GM11168 (cell line): ENCODE data around the gene TRDMT1.

ENCODE experiments used
- in situ Hi-C: fragments of 300-500 bp; cut with MboI; formaldehyde crosslinking; loops from one replicate; pipeline ENCODE4 v1.12.0; 2022; ENCODE audit warnings: low sequenced_read_pairs; ENCODE audit not compliant: unreplicated experiment

Gene TRDMT1

GRCh38 chr10:17185873-17186272, 15.6 kb downstream of the TRDMT1 start:
- in situ Hi-C loops, result no loop called here

GRCh38 chr10:17183110-17183509, 18.4 kb downstream of the TRDMT1 start:
- in situ Hi-C loops, result no loop called here

- in situ Hi-C loops, result no loop called here
These were observed 19.7 kb downstream of the TRDMT1 start for GRCh38 chr10:17181751-17182150.

GRCh38 chr10:17181110-17181509, 20.4 kb downstream of the TRDMT1 start:
- in situ Hi-C loops, result no loop called here

- in situ Hi-C loops, result no loop called here
These were observed 22.5 kb downstream of the TRDMT1 start for GRCh38 chr10:17179002-17179401.

DNA sequence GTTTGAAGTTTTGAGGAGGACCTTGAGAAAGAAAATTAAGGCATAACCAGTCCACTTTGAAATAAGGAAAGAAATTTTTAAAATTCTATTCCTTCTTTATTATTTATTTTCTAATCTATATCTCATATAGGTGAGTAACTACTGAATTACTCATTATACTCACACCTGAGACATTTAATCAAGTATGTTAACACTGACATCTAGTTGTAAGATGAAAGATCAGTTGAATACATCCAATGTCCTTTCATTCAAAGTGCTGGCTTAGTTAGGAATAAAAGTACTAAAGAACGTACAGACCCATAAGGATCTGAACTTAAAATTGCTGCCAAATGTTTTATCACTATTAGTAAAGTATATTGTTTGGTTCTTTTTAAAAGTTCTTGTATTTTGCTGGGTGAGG, 23.5 kb downstream of the TRDMT1 start:
- in situ Hi-C loops, result no loop called here

- in situ Hi-C loops, result no loop called here
These were observed 24.5 kb downstream of the TRDMT1 start for GRCh38 chr10:17177014-17177413.

- in situ Hi-C loops, result no loop called here
These were observed 25.4 kb downstream of the TRDMT1 start for GRCh38 chr10:17176091-17176490.

- in situ Hi-C loops, result no loop called here
These were observed 25.9 kb downstream of the TRDMT1 start for GRCh38 chr10:17175551-17175950.

DNA sequence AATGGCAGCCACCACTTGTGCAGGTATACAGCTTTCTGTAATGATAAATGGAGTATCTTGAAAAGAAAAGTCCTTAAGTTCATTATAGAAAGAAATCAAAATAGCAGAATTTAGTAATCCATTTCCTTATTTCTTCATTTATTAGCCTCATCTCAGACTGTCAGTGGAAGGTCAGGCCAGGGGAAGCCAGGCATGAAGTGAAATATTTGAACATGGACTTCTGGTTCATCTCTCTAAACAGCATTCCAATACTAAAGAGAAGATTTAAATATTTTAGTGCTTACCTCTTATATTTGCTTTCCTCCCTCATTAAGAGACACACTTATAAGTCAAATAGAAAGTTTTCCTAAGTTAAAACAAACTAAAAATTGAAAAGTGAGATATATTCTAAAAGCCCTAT, 26.8 kb downstream of the TRDMT1 start:
- in situ Hi-C loops, result no loop called here

DNA sequence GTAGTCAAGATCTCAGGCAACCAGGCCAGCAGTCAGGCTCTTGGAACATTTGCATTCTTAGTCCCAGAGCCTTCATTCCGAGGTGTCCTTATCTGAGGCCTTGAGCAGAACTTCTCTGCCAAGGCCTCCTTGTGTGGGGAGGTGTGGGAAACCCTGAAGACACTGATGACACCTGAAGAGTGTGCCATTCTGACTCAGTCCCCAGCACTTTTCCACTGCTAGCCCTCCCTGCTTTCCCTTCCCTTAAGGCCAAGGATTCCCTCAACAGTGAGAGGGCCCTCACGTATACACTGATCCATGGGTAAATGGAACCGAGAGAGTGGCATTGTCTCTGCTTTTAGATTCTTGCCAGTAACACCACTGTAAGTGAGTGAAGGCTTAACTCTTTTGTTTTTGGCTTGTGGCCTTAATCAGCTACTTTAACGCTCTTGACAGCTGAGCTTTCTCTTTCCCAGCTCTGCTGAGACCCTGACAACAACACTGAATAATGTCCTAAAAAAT, 30.3 kb downstream of the TRDMT1 start:
- in situ Hi-C loops, result no loop called here

DNA sequence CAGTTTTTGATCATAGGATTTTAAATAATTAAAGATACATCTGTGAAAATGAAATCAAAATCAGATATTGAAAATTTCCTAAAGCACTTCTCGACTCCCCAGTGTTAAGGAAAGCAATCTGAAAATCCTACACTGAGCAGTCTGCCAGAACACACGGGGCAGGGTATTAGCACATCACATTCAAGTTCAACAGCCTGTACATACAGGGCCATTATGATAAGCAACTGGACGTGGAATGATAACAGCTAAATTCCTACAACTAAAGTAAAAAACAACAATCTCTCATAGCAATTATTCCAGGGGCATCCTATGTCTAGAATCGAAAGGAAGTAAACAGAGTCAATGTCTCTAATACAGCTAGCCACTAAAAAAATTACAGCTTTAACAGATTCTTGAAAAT, 31.7 kb downstream of the TRDMT1 start:
- in situ Hi-C loops, result no loop called here

DNA sequence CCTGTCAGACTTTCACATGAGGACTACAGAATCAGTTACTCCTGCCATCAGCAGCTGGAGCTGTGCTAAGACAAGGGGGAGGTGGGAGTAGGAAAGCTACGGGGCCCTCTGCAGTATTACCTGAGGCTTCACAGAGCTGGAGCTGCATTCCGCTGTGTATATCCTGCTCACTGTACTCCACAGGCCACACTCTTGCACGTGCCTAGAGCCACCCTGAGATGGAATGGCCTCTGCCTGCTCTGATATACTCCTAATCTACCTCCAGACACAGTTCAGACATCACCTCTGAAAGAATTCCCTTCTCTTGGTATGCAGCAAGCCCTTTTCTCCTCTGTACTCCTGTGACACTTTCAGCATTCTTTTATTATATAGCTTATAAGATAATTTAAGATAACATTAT, 34.8 kb downstream of the TRDMT1 start:
- in situ Hi-C loops, result no loop called here

DNA sequence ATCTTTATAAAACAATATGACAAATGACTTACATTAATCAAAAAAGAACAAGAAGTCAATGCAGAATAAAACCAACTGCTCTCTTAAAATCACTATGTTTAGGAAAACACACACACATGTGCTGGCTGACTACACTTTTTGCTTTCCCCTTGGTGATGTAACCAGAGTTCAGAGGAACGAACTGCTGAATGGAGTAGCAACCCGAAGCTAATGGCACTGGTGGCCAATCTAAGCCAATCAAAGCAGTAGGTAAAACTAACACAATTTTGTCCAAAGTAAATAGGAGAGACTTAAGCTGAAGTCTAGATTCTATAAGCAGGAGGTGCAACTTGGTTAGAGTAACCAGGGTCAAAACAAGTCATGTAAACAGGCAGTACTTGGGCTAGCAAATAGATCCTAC, 38.6 kb downstream of the TRDMT1 start:
- in situ Hi-C loops, result no loop called here

GRCh38 chr10:17161775-17162174, 39.7 kb downstream of the TRDMT1 start:
- in situ Hi-C loops, result no loop called here

DNA sequence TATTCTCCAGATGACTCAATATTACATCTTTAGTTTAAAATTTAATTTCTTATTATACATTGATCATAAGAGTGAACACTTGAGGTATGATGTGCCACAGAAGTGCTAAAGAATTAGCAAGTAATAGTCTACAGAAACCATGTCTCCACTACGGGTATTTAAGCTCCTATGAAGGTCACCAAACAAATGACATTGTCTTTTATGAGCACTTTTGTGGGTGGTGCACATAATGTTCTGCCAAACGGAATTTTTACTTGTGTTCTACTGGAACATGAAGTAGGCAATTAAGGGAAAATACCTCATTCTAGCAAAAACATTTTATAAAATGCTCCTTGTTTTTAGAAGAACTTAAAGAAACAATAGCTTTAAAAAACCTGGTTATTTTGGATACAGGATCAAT, 44.4 kb downstream of the TRDMT1 start:
- in situ Hi-C loops, result no loop called here

DNA sequence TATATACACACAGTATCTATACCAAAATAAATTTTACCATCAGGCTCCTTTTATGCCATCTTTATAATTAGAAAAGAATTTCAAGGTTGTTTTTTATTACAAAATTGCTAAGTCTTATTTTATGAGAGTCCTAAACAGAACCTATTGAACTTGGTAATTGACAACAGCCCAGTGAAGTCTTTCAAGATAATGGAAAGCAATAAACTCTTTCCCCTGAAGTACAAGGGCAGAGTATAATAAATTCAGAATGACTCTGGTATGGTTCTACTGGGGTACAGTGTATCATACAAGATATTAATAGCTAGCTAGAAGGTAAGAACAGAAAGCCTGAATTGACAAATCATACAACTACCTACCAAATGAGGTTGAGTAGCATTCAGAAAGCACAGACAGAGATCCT, 45.6 kb downstream of the TRDMT1 start:
- in situ Hi-C loops, result no loop called here

DNA sequence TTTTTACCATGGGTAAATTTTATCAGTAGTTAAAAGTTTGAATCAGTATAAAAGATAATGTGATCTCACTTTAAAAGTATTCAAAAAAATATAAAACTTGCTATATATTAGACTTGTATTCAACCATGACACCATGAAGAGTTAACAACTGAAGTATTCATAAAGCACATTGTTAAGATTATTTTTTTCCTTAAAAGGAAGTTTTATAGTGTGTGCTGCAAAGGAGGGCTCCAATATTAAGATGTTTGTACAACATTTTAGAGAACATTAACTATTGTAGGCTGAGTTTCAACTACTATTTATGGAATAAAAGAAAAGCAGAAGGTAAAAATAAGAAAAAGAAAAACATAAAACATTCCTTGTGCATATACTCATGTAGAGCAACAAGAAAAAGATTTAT, 47.4 kb downstream of the TRDMT1 start:
- in situ Hi-C loops, result no loop called here

DNA sequence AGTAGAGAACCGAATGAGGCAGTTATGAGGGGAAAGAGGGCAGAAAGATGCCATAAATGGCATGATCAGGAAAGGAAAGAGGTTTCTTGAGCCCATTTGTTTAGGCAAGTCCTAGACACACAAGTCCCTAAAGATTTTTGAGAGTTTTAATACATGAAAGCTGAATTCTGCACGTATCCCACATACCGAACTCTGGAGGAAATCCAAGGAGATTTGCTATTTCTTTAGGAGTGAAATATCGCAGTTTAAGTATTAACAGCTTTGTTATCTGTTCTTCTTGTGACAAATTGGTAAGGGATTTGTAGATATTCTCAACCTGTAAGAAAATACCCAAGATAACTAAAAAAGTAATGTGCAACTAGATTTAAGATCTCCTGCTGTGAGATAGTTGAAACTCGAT, 48.2 kb downstream of the TRDMT1 start:
- in situ Hi-C loops, result no loop called here

DNA sequence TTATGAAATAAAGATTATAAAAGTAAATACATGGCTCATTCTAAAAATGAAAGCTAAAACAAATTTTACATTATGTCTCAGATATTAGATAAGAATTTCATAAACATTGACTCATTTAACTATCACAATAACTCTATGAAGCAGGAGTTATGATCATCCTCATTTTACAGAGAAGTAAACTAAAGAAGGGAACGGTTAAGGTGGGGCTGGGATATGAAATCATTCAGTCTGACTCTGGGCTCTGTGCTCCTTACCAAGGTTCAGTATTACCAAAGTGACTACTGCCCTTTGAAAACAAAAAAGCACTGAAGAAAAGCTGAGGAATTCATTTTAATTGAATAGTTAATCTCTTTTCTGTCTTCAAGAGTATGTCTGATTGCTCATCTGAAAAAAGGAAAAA, 49.8 kb downstream of the TRDMT1 start:
- in situ Hi-C loops, result no loop called here

DNA sequence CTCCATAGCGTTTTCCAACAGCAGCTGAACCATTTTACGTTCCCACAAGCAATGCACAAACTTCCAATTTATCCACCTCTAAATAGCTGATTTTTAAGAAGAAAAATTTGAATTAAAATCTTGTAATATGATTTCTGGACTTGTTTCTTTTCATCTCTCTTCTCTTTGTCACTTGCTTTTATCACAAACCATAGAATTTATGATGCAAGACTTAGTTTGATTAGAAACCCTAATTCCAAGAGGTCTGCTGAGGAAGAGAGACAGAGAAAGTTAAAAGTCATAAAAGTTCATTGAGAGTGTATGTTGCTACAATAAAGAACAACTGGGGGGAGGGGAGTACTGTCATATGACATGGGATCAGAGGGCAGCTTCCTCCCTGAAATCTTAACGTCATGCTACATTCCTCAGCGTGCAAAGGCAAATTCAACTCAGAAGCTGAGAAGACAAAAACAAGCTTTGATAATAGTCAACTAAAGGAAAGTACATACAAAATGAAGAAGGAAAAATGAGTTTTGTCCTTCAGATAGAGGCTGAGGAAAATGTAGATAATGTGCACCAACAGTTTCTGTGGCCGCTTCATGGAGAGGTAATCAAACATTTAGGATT, 53.5 kb downstream of the TRDMT1 start:
- in situ Hi-C loops, result no loop called here

GRCh38 chr10:17146892-17147291, 54.6 kb downstream of the TRDMT1 start:
- in situ Hi-C loops, result no loop called here

DNA sequence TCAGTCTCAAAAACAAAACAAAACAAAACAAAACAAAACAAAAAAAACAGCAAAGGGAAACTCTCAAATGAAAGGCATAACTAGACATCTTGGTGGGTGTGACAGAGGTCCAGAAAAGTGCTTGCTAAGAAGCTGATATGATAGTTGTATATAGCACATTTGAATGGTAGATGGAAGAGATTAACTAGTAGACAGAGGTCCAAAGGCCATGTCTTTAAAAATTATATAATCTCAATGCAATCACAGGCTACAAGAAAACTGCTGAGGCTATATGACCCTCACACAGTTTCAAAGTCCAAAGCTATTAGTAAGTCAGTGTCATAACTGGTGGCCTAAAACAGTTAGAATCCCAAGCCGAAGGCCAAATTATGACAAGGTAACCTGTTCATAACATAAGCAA, 56.2 kb downstream of the TRDMT1 start:
- in situ Hi-C loops, result no loop called here
